GM23338 (cell line): Measurements from ENCODE around the gene ANO4. TPM values are rescaled to one million over a fixed set of nuclear protein-coding genes. Genes with fewer than 3 reads are reported as not detected.

Experiments used
- ATAC-seq: fragments of 200-7000 bp; cut with Tn5 transposase; 3 replicates; pipeline ENCODE4 v1.9.1; 2020
- DNase-seq: peaks from one replicate; pipeline ENCODE4 v3.0.0-alpha.2; 2015; ENCODE audit warnings: low spot score
- H2AFZ ChIP-seq: fragments of 200-600 bp; sonication (generic); 2 replicates; pipeline ENCODE4 v1.8.0; 2016; ENCODE audit warnings: antibody characterized with exemption, mild to moderate bottlenecking, moderate library complexity
- H3F3A ChIP-seq: fragments of 200-600 bp; sonication (generic); replicated peaks from 2 replicates; pipeline ENCODE4 v1.8.0; 2017; ENCODE audit warnings: antibody characterized with exemption, mixed run types, low read depth
- H3K27ac ChIP-seq: fragments of 200-600 bp; sonication (generic); 2 replicates; pipeline ENCODE4 v1.6.1; 2016; ENCODE audit warnings: low read depth
- H3K27me3 ChIP-seq: fragments of 200-600 bp; sonication (generic); 2 replicates; pipeline ENCODE4 v1.8.0; 2016; ENCODE audit warnings: mild to moderate bottlenecking, mixed run types, moderate library complexity; ENCODE audit not compliant: insufficient read depth
- H3K36me3 ChIP-seq: fragments of 200-600 bp; sonication (generic); 2 replicates; pipeline ENCODE4 v1.8.0; 2016; ENCODE audit warnings: mild to moderate bottlenecking; ENCODE audit not compliant: insufficient read depth
- H3K4me1 ChIP-seq: fragments of 200-600 bp; sonication (generic); 2 replicates; pipeline ENCODE4 v1.8.0; 2016; ENCODE audit warnings: mild to moderate bottlenecking, moderate library complexity; ENCODE audit not compliant: insufficient read depth
- H3K4me2 ChIP-seq: fragments of 200-600 bp; sonication (generic); 2 replicates; pipeline ENCODE4 v1.7.1; 2017; ENCODE audit warnings: mixed run types
- H3K4me3 ChIP-seq: fragments of 200-600 bp; sonication (generic); 2 replicates; pipeline ENCODE4 v1.6.1; 2016; ENCODE audit warnings: mixed run types
- H3K79me2 ChIP-seq: fragments of 200-600 bp; sonication (generic); replicated peaks from 2 replicates; pipeline ENCODE4 v1.8.0; 2017; ENCODE audit warnings: mild to moderate bottlenecking; ENCODE audit not compliant: insufficient read depth
- H3K9me2 ChIP-seq: fragments of 200-600 bp; sonication (generic); 2 replicates; pipeline ENCODE4 v1.8.0; 2017; ENCODE audit not compliant: insufficient read depth
- H4K20me1 ChIP-seq: fragments of 200-600 bp; sonication (generic); replicated peaks from 2 replicates; pipeline ENCODE4 v1.8.0; 2017; ENCODE audit warnings: mild to moderate bottlenecking; ENCODE audit not compliant: insufficient read depth
- H3K27ac Mint-ChIP-seq: 2 replicates; pipeline ENCODE4 v1.8.0; 2020; ENCODE audit warnings: inconsistent platforms, mild to moderate bottlenecking, moderate library complexity, mixed read lengths
- H3K27me3 Mint-ChIP-seq: 3 replicates; pipeline ENCODE4 v1.8.0; 2022; ENCODE audit warnings: low read depth, mild to moderate bottlenecking, moderate library complexity, mixed read lengths, inconsistent platforms; ENCODE audit not compliant: insufficient read depth, poor library complexity
- H3K36me3 Mint-ChIP-seq: 3 replicates; pipeline ENCODE4 v1.8.0; 2021; ENCODE audit warnings: low read depth, mild to moderate bottlenecking, inconsistent platforms, moderate library complexity, mixed read lengths
- H3K4me1 Mint-ChIP-seq: 3 replicates; pipeline ENCODE4 v1.8.0; 2020; ENCODE audit warnings: mild to moderate bottlenecking, inconsistent platforms, mixed read lengths
- H3K4me3 Mint-ChIP-seq: 3 replicates; pipeline ENCODE4 v1.8.0; 2021; ENCODE audit warnings: moderate library complexity, mild to moderate bottlenecking, inconsistent platforms, mixed read lengths
- H3K9me3 Mint-ChIP-seq: 3 replicates; pipeline ENCODE4 v1.8.0; 2020; ENCODE audit warnings: moderate library complexity, mild to moderate bottlenecking, inconsistent platforms, mixed read lengths
- ETS1 ChIP-seq: IDR thresholded peaks from 2 replicates; pipeline ENCODE4 v1.6.1; 2016; ENCODE audit warnings: antibody characterized with exemption
- EZH2 ChIP-seq: fragments of 200-600 bp; sonication (generic); IDR thresholded peaks from one replicate; pipeline ENCODE4 v1.8.0; 2017; ENCODE audit warnings: antibody characterized with exemption, mild to moderate bottlenecking, low read depth; ENCODE audit not compliant: unreplicated experiment
- EZH2phosphoT487 ChIP-seq: fragments of 200-600 bp; sonication (generic); IDR thresholded peaks from one replicate; pipeline ENCODE4 v1.8.1; 2018; ENCODE audit warnings: antibody characterized with exemption; ENCODE audit not compliant: unreplicated experiment
- NANOG ChIP-seq: IDR thresholded peaks from 2 replicates; pipeline ENCODE4 v1.6.1; 2016; ENCODE audit warnings: antibody characterized with exemption, borderline replicate concordance
- POLR2AphosphoS5 ChIP-seq: IDR thresholded peaks from 2 replicates; pipeline ENCODE4 v1.6.1; 2016; ENCODE audit warnings: antibody characterized with exemption, low read depth
- REST ChIP-seq: IDR thresholded peaks from one replicate; pipeline ENCODE4 v1.6.1; 2018; ENCODE audit warnings: antibody characterized with exemption; ENCODE audit not compliant: unreplicated experiment
- STAT1 ChIP-seq: IDR thresholded peaks from one replicate; pipeline ENCODE4 v1.6.1; 2016; ENCODE audit warnings: antibody characterized with exemption; ENCODE audit not compliant: unreplicated experiment
- ZNF114 ChIP-seq: fragments of 250-450 bp; sonication (Bioruptor Pico); IDR thresholded peaks from 2 replicates; pipeline ENCODE4 v1.5.0; 2020; ENCODE audit warnings: mild to moderate bottlenecking, moderate library complexity
- ZNF331 ChIP-seq: fragments of 250-450 bp; sonication (Bioruptor Pico); IDR thresholded peaks from 2 replicates; pipeline ENCODE4 v1.5.0; 2020; ENCODE audit warnings: low read depth, mild to moderate bottlenecking, moderate library complexity
- ZNF462 ChIP-seq: fragments of 250-450 bp; sonication (Bioruptor Pico); IDR thresholded peaks from 2 replicates; pipeline ENCODE4 v1.5.0; 2020; ENCODE audit warnings: mild to moderate bottlenecking, moderate library complexity
- polyA plus RNA-seq: library from polyadenylated mRNA; unstranded; fragments of >200 nt; fragmentation: Nextera tagmentation; extraction: Ambion mirVana; gene quantifications from 2 replicates; pipeline ENCODE4 v1.2.1, GENCODE V29; 2016
- total RNA-seq: library from RNA; depleted of rRNA; stranded (reverse); fragments of >200 nt; shearing (Covaris generic); gene quantifications from 2 replicates; pipeline ENCODE4 v1.2.3, GENCODE V29; 2014

The ANO4 gene
- total and polyA plus RNA-seq, 2 experiments from 2014 or later, result 1.7 to 8.7 TPM

- H3K36me3 Mint-ChIP-seq, result no peaks in the 10 kb centered on the region
Observed at GRCh38 chr12:100932571-100932970, 138.0 kb downstream of the ANO4 start.

More at GRCh38 chr12:100932571-100932970, 138.0 kb downstream of the ANO4 start:
- H3K27ac Mint-ChIP-seq, result no peak overlapping the region
- DNase-seq, result no peak
- Histone ChIP-seq H3F3A (no peaks in the 10 kb centered on the region), H3K9me2 (no peaks in the 10 kb centered on the region), H3K27ac (no peak overlapping the region), H3K79me2 (no peaks in the 10 kb centered on the region), H2AFZ (no peak overlapping the region), H3K27me3 (no peaks in the 10 kb centered on the region), H3K4me2 (no peak overlapping the region), H3K4me3 (no peak overlapping the region), H3K4me1 (no peaks in the 10 kb centered on the region), H4K20me1 (no peaks in the 10 kb centered on the region), H3K36me3 (no peaks in the 10 kb centered on the region)
- no peak for ATAC-seq
- no peak for TF ChIP-seq EZH2phosphoT487
- TF ChIP-seq NANOG, result no peak
- no peak for TF ChIP-seq REST
- no peak for TF ChIP-seq ZNF331 (CRISPR knock-in tag)
- TF ChIP-seq ZNF114 (CRISPR knock-in tag), result no peak
- no peak for TF ChIP-seq POLR2AphosphoS5
- no peak for TF ChIP-seq EZH2
- TF ChIP-seq STAT1, result no peak
- no peak for TF ChIP-seq ZNF462 (CRISPR knock-in tag)
- no peak for TF ChIP-seq ETS1
- peaks cover 4% of the 10 kb centered on the region for H3K27me3 Mint-ChIP-seq
- H3K4me1 Mint-ChIP-seq, result peaks cover 12% of the 10 kb centered on the region
- no peaks in the 10 kb centered on the region for H3K9me3 Mint-ChIP-seq
- no peak overlapping the region for H3K4me3 Mint-ChIP-seq
